K562 (cell line): ENCODE data around the gene FOXP3. TPM values are rescaled to one million over a fixed set of nuclear protein-coding genes. Genes with fewer than 3 reads are reported as not detected.

Experiments
- ATAC-seq: fragments of 200-7000 bp; cut with Tn5 transposase; 3 replicates; pipeline ENCODE4 v1.9.1; 2020; ENCODE audit warnings: moderate library complexity
- BruUV-seq: library from RNA; stranded (reverse); fragments of 400-500 nt; replicated peaks from 2 replicates; lab custom pipeline; 2021; lab: Mats Ljungman, UMichigan
- CTCF ChIA-PET: fragments of 300-600 bp; formaldehyde crosslinking; extraction: SDS; loops from one replicate; lab custom pipeline; 2021; ENCODE audit warnings: low intra/inter-chr PET ratio; lab: Yijun Ruan, JAX
- POLR2A ChIA-PET: fragments of 300-600, 350-650 bp; sonication (Branson Sonifier 250); formaldehyde crosslinking; extraction: SDS; loops from one replicate; lab custom pipeline; 2021; ENCODE audit warnings: antibody characterized with exemption, inconsistent platforms; lab: Yijun Ruan, JAX
- DNase-seq, 4 experiments: peaks; one replicate each; pipeline versions ENCODE4 v3.0.0 to v3.0.0-alpha.2; 2011 to 2018; ENCODE audit warnings: low spot score in 3 of 4, mixed read lengths in 3 of 4; ENCODE audit errors: extremely low read depth in 1 of 4
- FAIRE-seq: peaks from 2 replicates; lab custom pipeline; 2011; peaks lifted over from hg19 to GRCh38; lab: Jason Lieb, UNC
- H2AFZ ChIP-seq: 2 replicates; pipeline ENCODE4 v1.6.0; 2011; ENCODE audit warnings: low read depth, low read length, control low read depth, inconsistent platforms
- H3K27ac ChIP-seq: fragments of 200-600 bp; 3 replicates; pipeline ENCODE4 v1.8.0; 2011; ENCODE audit warnings: low read depth, mild to moderate bottlenecking, control low read depth, inconsistent platforms, low read length, moderate library complexity, mixed read lengths; ENCODE audit errors: extremely low read depth
- H3K27me3 ChIP-seq, 2 experiments: fragments of 300-600 bp in 1 of 2; 2 replicates in 1 of 2; 3 replicates in 1 of 2; pipeline versions ENCODE4 v1.6.0 to v1.8.0; 2011; ENCODE audit warnings: inconsistent platforms in 2 of 2, low read length in 2 of 2, mild to moderate bottlenecking in 1 of 2, mixed read lengths in 1 of 2, moderate library complexity in 1 of 2; ENCODE audit not compliant: control insufficient read depth in 2 of 2, insufficient read depth in 2 of 2
- H3K36me3 ChIP-seq: fragments of 300-600 bp; 3 replicates; pipeline ENCODE4 v1.8.0; 2011; ENCODE audit warnings: mild to moderate bottlenecking, low read length, inconsistent platforms; ENCODE audit not compliant: control insufficient read depth, insufficient read depth
- H3K4me1 ChIP-seq, 2 experiments: fragments of 200-600 bp in 1 of 2; replicated peaks in 1 of 2; 2 replicates in 1 of 2; 3 replicates in 1 of 2; pipeline versions ENCODE4 v1.5.1 to v1.8.0; 2011; ENCODE audit warnings: inconsistent platforms in 2 of 2, low read length in 2 of 2, mild to moderate bottlenecking in 1 of 2, mixed read lengths in 1 of 2, moderate library complexity in 1 of 2; ENCODE audit not compliant: control insufficient read depth in 2 of 2, insufficient read depth in 2 of 2
- H3K4me2 ChIP-seq: 2 replicates; pipeline ENCODE4 v1.6.1; 2011; ENCODE audit warnings: low read length, control low read depth, inconsistent platforms, mixed read lengths; ENCODE audit not compliant: insufficient read depth
- H3K4me3 ChIP-seq: fragments of 200-600 bp; sonication (generic), shearing (Covaris generic); 2 replicates; pipeline ENCODE4 v1.5.1; 2016; ENCODE audit warnings: control low read depth, inconsistent platforms
- H3K79me2 ChIP-seq: fragments of 200-600 bp; 3 replicates; pipeline ENCODE4 v1.8.0; 2011; ENCODE audit warnings: low read length, inconsistent platforms; ENCODE audit not compliant: control insufficient read depth, insufficient read depth
- H3K9ac ChIP-seq, 2 experiments: 2 replicates each; pipeline versions ENCODE4 v1.6.0 to v1.6.1; 2011; ENCODE audit warnings: low read depth in 2 of 2, low read length in 2 of 2, control low read depth in 1 of 2, inconsistent platforms in 1 of 2, mild to moderate bottlenecking in 1 of 2, mixed read lengths in 1 of 2; ENCODE audit not compliant: insufficient read depth in 1 of 2
- H3K9me1 ChIP-seq: one replicate; pipeline ENCODE4 v1.6.0; 2011; ENCODE audit warnings: inconsistent platforms, mild to moderate bottlenecking, low read length, moderate library complexity; ENCODE audit not compliant: control insufficient read depth, insufficient read depth
- H3K9me3 ChIP-seq: replicated peaks from 2 replicates; pipeline ENCODE4 v1.5.1; 2011; ENCODE audit warnings: low read depth, low read length, inconsistent platforms; ENCODE audit not compliant: control insufficient read depth, insufficient read depth
- H4K20me1 ChIP-seq: replicated peaks from 2 replicates; pipeline ENCODE4 v1.6.1; 2011; ENCODE audit warnings: low read length, inconsistent platforms, mixed read lengths; ENCODE audit not compliant: control insufficient read depth, insufficient read depth
- L3MBTL2 ChIP-seq: fragments of 450-650 bp; IDR thresholded peaks from 2 replicates; pipeline ENCODE4 v1.6.1; 2016; ENCODE audit warnings: mild to moderate bottlenecking, moderate library complexity
- WGBS: fragments of 100-300 bp; shearing (Covaris generic); methylation state at CpG from one replicate; pipeline ENCODE4 v1.1.6; 2016; ENCODE audit warnings: low coverage, mixed read lengths; ENCODE audit not compliant: insufficient coverage; ENCODE audit errors: missing lambda C conversion rate; 5-methylcytosine and 5-hydroxymethylcytosine counted together
- in situ Hi-C: fragments of 300-500 bp; cut with MboI; formaldehyde crosslinking; loops from 4 replicates; pipeline ENCODE4 v1.15.0; 2018; ENCODE audit warnings: inconsistent platforms, mixed read lengths
- intact Hi-C: fragments of 100-400 bp; cut with micrococcal nuclease; formaldehyde crosslinking; loops from 2 replicates; pipeline ENCODE4 v1.14.2; 2022
- polyA plus RNA-seq, 8 experiments: library from polyadenylated mRNA; depleted of rRNA in 4 of 8; stranded (reverse) in 5 of 8; unstranded in 3 of 8; fragments of >200 nt; fragmentation: Nextera tagmentation in 2 of 8; fragmentation: Illumina TruSeq in 1 of 8; extraction: Ambion mirVana in 2 of 8; extraction: Trizol in 1 of 8; gene quantifications; 2 replicates each; pipeline versions ENCODE4 v1.2.1 to v1.2.3, GENCODE V29; 2011 to 2014; ENCODE audit warnings: inconsistent platforms in 1 of 8, missing spikeins in 1 of 8
- total RNA-seq, 7 experiments: library from RNA; depleted of rRNA in 6 of 7; stranded (reverse); fragments of >200 nt in 6 of 7; fragmentation: Illumina TruSeq in 2 of 7; extraction: Trizol in 2 of 7; gene quantifications; 2 replicates each; pipeline versions ENCODE4 v1.2.1 to v1.2.3, GENCODE V29; 2011 to 2021; ENCODE audit warnings: low replicate concordance in 1 of 7
- TF ChIP-seq, protein P1 (sequence below): fragments of 450-650 bp; IDR thresholded peaks from 2 replicates; pipeline ENCODE4 v1.6.1; 2016; ENCODE audit warnings: mild to moderate bottlenecking, moderate library complexity
- TF ChIP-seq, protein P2 (sequence below): sonication (generic); formaldehyde crosslinking; IDR thresholded peaks from 2 replicates; pipeline ENCODE4 v1.8.1; 2023; ENCODE audit warnings: mild to moderate bottlenecking, missing genetic modification reagents
- TF ChIP-seq, protein P3 (sequence below): sonication (generic); formaldehyde crosslinking; IDR thresholded peaks from 2 replicates; pipeline ENCODE4 v1.9.0; 2022; ENCODE audit warnings: mild to moderate bottlenecking, missing genetic modification reagents
- TF ChIP-seq, protein P4 (sequence below), 2 experiments: IDR thresholded peaks; 2 replicates each; pipeline ENCODE4 v1.6.1; 2011; ENCODE audit warnings: borderline replicate concordance in 1 of 2, control low read depth in 1 of 2, low read depth in 1 of 2, low read length in 1 of 2, mild to moderate bottlenecking in 1 of 2, mixed read lengths in 1 of 2, moderate library complexity in 1 of 2; ENCODE audit not compliant: insufficient read depth in 1 of 2, insufficient read length in 1 of 2, poor library complexity in 1 of 2, severe bottlenecking in 1 of 2; ENCODE audit errors: extremely low read depth in 1 of 2

The FOXP3 gene
- total and polyA plus RNA-seq, 9 of the 15 experiments (the other 6 are each of a cell fraction or from before 2014, with no cell fraction given): 0.04 to 0.24 (median 0.07) TPM; not detected in 4

DNA sequence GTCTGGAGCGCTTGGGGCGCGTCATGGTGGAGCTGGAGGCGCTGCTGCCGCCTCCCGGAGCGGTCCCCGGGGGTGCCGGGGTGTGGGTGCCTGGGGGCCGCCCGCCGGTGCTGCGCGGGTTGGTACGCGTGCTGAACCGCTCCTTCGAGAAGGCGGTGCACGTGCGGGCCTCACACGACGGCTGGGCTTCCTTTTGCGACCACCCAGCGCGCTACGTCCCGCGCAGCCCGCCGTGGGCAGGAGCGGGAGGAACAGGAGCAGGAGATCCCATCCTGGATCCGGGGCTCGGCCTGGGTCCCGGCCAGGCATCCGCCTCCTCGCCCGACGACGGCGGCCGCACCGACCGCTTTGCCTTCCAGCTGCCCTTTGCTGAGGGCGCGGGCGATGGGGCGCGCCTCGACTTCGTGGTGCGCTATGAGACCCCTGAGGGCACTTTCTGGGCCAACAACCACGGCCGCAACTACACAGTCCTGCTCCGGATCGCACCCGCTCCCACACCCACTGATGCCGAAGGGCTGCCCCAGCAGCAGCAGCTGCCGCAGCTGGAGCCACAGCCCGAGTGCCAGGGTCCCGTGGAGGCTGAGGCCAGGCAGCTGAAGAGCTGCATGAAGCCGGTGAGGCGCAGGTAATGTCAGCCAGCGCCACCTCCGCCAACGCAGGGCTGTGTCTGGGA is 5.9 kb upstream of the FOXP3 start:
- H3K27me3 ChIP-seq: no peaks in the 10 kb centered on the region
- peak overlapping the region; percentile 95 for H3K27ac ChIP-seq
- FAIRE-seq (no peak), ATAC-seq (no peak), DNase-seq (peak in 1 of 4 experiments; percentile 29)
- H3K4me3 ChIP-seq: peak overlapping the region; percentile 54
- ChIA-PET CTCF (no interaction called here), POLR2A (no interaction called here)
- peak overlapping the region; percentile 90 for H3K4me2 ChIP-seq
- intact Hi-C loops: no loop called here
- BruUV-seq: no TSS peak
- H4K20me1 ChIP-seq: no peaks in the 10 kb centered on the region
- no peaks in the 10 kb centered on the region for H3K9me3 ChIP-seq
- H3K9ac ChIP-seq: peak overlapping the region; percentile 79 to 89
- in situ Hi-C loops: no loop called here
- WGBS: 13% methylated on average over 7 of the region's 66 CpGs
- H3K79me2 ChIP-seq: peaks cover 32% of the 10 kb centered on the region
- peaks cover 25 to 28% of the 10 kb centered on the region in 2 experiments; a peak in 4 of 5 replicates for H3K4me1 ChIP-seq
- H3K36me3 ChIP-seq: 0 out of 3 replicates have a peak, but pooled peaks cover 3% of the 10 kb centered on the region
- H3K9me1 ChIP-seq: no peaks in the 10 kb centered on the region
- H2AFZ ChIP-seq: no peak overlapping the region
- TF ChIP-seq, protein P1, sequence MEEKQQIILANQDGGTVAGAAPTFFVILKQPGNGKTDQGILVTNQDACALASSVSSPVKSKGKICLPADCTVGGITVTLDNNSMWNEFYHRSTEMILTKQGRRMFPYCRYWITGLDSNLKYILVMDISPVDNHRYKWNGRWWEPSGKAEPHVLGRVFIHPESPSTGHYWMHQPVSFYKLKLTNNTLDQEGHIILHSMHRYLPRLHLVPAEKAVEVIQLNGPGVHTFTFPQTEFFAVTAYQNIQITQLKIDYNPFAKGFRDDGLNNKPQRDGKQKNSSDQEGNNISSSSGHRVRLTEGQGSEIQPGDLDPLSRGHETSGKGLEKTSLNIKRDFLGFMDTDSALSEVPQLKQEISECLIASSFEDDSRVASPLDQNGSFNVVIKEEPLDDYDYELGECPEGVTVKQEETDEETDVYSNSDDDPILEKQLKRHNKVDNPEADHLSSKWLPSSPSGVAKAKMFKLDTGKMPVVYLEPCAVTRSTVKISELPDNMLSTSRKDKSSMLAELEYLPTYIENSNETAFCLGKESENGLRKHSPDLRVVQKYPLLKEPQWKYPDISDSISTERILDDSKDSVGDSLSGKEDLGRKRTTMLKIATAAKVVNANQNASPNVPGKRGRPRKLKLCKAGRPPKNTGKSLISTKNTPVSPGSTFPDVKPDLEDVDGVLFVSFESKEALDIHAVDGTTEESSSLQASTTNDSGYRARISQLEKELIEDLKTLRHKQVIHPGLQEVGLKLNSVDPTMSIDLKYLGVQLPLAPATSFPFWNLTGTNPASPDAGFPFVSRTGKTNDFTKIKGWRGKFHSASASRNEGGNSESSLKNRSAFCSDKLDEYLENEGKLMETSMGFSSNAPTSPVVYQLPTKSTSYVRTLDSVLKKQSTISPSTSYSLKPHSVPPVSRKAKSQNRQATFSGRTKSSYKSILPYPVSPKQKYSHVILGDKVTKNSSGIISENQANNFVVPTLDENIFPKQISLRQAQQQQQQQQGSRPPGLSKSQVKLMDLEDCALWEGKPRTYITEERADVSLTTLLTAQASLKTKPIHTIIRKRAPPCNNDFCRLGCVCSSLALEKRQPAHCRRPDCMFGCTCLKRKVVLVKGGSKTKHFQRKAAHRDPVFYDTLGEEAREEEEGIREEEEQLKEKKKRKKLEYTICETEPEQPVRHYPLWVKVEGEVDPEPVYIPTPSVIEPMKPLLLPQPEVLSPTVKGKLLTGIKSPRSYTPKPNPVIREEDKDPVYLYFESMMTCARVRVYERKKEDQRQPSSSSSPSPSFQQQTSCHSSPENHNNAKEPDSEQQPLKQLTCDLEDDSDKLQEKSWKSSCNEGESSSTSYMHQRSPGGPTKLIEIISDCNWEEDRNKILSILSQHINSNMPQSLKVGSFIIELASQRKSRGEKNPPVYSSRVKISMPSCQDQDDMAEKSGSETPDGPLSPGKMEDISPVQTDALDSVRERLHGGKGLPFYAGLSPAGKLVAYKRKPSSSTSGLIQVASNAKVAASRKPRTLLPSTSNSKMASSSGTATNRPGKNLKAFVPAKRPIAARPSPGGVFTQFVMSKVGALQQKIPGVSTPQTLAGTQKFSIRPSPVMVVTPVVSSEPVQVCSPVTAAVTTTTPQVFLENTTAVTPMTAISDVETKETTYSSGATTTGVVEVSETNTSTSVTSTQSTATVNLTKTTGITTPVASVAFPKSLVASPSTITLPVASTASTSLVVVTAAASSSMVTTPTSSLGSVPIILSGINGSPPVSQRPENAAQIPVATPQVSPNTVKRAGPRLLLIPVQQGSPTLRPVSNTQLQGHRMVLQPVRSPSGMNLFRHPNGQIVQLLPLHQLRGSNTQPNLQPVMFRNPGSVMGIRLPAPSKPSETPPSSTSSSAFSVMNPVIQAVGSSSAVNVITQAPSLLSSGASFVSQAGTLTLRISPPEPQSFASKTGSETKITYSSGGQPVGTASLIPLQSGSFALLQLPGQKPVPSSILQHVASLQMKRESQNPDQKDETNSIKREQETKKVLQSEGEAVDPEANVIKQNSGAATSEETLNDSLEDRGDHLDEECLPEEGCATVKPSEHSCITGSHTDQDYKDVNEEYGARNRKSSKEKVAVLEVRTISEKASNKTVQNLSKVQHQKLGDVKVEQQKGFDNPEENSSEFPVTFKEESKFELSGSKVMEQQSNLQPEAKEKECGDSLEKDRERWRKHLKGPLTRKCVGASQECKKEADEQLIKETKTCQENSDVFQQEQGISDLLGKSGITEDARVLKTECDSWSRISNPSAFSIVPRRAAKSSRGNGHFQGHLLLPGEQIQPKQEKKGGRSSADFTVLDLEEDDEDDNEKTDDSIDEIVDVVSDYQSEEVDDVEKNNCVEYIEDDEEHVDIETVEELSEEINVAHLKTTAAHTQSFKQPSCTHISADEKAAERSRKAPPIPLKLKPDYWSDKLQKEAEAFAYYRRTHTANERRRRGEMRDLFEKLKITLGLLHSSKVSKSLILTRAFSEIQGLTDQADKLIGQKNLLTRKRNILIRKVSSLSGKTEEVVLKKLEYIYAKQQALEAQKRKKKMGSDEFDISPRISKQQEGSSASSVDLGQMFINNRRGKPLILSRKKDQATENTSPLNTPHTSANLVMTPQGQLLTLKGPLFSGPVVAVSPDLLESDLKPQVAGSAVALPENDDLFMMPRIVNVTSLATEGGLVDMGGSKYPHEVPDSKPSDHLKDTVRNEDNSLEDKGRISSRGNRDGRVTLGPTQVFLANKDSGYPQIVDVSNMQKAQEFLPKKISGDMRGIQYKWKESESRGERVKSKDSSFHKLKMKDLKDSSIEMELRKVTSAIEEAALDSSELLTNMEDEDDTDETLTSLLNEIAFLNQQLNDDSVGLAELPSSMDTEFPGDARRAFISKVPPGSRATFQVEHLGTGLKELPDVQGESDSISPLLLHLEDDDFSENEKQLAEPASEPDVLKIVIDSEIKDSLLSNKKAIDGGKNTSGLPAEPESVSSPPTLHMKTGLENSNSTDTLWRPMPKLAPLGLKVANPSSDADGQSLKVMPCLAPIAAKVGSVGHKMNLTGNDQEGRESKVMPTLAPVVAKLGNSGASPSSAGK: peak; percentile 85
- TF ChIP-seq L3MBTL2: peak; percentile 84
- TF ChIP-seq, protein P2, sequence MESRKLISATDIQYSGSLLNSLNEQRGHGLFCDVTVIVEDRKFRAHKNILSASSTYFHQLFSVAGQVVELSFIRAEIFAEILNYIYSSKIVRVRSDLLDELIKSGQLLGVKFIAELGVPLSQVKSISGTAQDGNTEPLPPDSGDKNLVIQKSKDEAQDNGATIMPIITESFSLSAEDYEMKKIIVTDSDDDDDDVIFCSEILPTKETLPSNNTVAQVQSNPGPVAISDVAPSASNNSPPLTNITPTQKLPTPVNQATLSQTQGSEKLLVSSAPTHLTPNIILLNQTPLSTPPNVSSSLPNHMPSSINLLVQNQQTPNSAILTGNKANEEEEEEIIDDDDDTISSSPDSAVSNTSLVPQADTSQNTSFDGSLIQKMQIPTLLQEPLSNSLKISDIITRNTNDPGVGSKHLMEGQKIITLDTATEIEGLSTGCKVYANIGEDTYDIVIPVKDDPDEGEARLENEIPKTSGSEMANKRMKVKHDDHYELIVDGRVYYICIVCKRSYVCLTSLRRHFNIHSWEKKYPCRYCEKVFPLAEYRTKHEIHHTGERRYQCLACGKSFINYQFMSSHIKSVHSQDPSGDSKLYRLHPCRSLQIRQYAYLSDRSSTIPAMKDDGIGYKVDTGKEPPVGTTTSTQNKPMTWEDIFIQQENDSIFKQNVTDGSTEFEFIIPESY (CRISPR knock-in tag): 0 out of 2 replicates have a peak, but pooled peaks have one; percentile 30
- TF ChIP-seq, protein P3, sequence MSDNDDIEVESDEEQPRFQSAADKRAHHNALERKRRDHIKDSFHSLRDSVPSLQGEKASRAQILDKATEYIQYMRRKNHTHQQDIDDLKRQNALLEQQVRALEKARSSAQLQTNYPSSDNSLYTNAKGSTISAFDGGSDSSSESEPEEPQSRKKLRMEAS (CRISPR knock-in tag): peak; percentile 64
- TF ChIP-seq, protein P4, sequence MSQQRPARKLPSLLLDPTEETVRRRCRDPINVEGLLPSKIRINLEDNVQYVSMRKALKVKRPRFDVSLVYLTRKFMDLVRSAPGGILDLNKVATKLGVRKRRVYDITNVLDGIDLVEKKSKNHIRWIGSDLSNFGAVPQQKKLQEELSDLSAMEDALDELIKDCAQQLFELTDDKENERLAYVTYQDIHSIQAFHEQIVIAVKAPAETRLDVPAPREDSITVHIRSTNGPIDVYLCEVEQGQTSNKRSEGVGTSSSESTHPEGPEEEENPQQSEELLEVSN (IDR thresholded peaks at IDR 0.05; ENCODE audit: borderline replicate concordance in 1 of 2, extremely low read depth in 1 of 2, insufficient read depth in 1 of 2, insufficient read length in 1 of 2, low read depth in 1 of 2, low read length in 1 of 2, poor library complexity in 1 of 2, severe bottlenecking in 1 of 2): peak; percentile 72 to 85
